Jurkat, Clone E6-1 (cell line): ENCODE results near the gene SYTL5.

Source experiments
- DNase-seq: peaks from one replicate; pipeline ENCODE4 v3.0.0-alpha.2; 2011; ENCODE audit warnings: low read depth, low spot score
- H3K4me3 ChIP-seq: 2 replicates; pipeline ENCODE4 v1.5.1; 2011; ENCODE audit warnings: mild to moderate bottlenecking, low read length, control low read depth, moderate library complexity

SYTL5 gene

GRCh38 chrX:38081909-38082308 is 75.6 kb downstream of the SYTL5 start:
- H3K4me3 ChIP-seq = no peak overlapping the region
- DNase-seq = no peak

DNA sequence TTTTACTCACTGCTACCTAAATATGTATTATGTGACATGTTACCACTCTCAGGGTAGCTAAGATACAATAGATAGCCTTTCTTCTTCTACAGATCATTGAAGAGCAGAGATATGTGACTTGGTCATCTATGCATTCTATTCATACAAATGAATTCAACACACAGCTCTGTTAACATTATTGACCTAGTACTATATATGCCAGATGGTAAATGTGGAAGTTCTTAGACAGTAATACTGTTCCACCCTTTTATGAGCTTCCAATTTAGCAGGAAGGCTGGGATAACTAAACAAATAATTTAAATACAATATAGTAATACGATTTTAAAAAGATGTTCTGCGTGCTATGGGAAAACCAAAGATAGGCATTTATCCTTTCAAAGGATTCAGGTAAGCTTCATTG is 76.0 kb downstream of the SYTL5 start:
- no peak overlapping the region for H3K4me3 ChIP-seq
- DNase-seq = no peak

GRCh38 chrX:38085813-38086212 is 79.5 kb downstream of the SYTL5 start:
- no peak overlapping the region for H3K4me3 ChIP-seq
- DNase-seq = no peak

DNA sequence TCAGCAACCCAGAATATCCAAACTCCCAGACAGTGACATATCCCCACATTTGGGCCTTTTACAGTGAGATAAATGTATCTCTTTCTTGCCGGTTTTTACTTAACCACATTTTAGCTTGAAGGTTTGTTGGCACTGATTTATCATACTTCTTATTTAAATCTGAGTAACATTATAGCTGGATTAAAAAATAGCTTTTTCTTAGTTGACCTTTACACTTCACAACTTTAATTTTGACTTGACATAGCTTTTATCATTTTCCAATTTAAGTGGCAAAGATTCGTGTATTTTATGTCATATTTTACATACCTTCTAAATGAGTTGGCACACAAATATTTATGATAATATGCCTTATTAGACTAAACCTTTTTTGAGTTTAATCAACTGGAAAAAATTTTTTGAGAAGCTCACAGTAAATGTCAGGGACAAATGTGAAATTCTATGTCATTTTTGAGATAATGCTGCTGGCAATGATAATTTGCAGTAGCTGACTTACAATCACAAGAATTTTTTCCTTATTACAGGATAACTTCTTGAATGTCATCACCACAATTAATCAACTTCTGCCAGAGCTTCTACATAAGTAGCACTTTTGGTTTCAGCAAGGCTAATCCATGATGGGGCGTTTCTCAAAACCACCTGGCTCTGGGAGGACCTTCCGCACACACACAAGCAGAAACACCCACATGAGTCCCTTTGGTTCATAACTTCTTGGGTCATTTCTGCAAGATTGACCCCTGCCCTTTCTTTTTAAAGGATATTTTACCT is 80.3 kb downstream of the SYTL5 start:
- DNase-seq = no peak
- H3K4me3 ChIP-seq = no peak overlapping the region

DNA sequence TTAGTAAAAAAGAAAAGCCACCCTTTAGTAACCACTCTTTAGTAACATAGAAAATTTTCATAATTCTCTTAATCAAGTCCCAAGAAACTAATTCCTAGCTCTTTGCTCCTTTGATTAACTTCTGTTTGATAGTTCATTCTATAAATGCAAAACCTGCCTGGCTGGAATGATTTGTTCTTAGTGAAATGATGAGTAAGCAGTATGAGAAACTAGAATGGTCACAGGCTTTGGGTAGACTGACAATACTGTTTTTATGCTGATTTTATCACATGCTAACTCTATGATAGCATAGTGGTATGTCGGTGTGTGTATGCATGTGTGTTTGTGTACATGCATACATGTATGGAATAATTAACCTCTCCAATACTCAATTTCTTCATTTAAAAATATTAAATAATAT is 81.2 kb downstream of the SYTL5 start:
- no peak for DNase-seq
- H3K4me3 ChIP-seq = no peak overlapping the region

DNA sequence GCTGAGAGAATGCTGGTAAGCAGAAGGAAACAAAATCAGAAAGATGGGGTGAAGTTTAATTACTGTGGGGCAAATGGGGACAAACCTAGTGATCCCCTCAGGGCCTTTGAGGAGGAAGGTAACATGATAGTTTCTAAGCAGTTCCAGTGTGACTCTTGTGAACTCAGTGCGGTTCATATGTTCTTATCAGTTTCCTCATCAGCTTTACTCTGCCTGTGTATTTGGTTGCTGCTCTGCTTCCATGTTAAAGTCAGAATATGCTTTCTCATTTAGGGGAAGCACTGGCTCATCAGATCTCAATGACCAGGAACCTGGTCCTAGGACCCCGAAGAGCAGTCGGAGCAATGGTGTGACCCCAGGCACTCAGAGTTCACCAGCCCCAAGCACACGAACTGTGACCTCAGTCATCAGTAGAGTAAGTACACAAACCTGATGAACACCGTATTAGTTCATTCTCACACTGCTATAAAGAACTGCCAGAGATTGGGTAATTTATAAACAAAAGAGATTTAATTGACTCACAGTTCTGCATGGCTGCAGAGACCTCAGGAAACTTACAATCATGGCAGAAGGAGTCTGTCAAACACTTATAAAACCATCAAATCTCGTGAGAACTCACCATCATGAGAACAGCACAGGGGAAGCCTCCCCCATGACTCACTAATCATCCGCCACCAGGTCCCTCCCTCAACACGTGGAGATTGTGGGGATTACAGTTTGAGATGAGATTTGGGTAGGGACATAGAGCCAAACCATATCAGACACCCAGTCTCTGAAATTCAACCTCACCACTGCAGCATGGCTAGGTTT is 83.0 kb downstream of the SYTL5 start:
- H3K4me3 ChIP-seq = no peak overlapping the region
- DNase-seq = no peak

- no peak for DNase-seq
- H3K4me3 ChIP-seq = no peak overlapping the region
Observed at GRCh38 chrX:38095971-38096529, 89.7 kb downstream of the SYTL5 start.

- no peak for DNase-seq
- no peak overlapping the region for H3K4me3 ChIP-seq
Observed at GRCh38 chrX:38099688-38100087, 93.3 kb downstream of the SYTL5 start.

DNA sequence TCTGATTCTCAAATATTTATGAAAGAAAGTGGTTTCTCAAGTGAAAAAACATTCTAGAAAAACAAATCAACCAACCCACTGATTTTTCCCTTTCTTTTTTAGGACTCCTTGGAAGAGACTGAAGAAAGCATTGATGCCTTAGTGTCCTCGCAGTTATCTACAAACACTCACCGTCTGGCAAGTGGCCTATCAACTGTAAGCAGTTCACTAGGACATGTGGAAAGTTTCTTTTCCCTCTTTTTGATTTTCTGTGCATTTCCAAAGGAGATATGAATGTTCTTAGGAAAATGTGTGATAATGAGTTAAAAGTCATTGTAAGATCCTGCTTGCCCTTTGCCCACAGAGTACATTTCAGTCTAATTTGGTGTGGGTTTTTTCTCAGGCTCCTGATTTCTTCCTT is 95.9 kb downstream of the SYTL5 start:
- H3K4me3 ChIP-seq = no peak overlapping the region
- DNase-seq = no peak

- H3K4me3 ChIP-seq = no peak overlapping the region
- no peak for DNase-seq
Observed at GRCh38 chrX:38102875-38103274, 96.5 kb downstream of the SYTL5 start.

- DNase-seq = no peak
- H3K4me3 ChIP-seq = no peak overlapping the region
Observed at GRCh38 chrX:38103857-38104812, 97.8 kb downstream of the SYTL5 start.

DNA sequence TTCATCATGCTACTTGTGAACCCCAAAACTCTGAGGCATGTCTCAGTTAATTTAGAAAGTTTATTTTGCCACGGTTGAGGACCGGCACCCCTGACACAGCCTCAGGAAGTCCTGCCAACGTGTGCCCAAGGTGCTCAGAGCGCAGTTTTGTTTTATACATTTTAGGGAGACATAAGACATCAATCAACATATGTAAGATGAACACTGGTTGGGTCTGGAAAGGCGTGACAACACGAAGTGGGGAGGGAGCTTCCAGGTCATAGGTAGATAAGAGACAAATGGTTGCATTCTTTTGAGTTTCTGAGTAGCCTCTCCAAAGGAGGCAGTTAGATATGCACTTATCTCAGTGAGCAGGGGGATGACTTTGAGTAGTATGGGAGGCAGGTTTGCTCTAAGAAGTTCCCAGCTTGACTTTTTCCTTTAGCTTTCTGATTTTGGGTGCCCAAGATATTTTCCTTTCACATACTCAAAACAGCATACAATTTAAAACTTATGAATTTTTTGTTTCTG is 98.9 kb downstream of the SYTL5 start:
- H3K4me3 ChIP-seq = no peak overlapping the region
- no peak for DNase-seq

GRCh38 chrX:38106991-38107655 is 100.8 kb downstream of the SYTL5 start:
- no peak overlapping the region for H3K4me3 ChIP-seq
- DNase-seq = no peak

DNA sequence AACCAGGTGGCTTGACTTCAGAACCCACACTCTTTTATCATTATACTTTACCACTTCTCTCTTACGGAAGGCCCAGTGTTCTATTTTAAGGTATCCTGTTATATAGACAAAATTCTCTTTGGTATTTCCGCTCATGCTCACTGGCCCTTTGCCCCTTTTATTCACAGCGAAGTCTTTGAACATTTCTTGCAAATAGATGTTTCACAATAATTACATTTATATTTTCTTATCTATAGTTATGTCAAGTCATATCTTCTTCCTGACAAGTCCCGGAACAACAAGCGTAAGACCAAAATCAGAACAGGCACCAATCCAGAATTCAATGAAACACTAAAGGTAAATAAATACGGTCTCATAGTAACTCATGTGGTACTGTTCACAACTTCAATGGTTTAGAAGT is 102.0 kb downstream of the SYTL5 start:
- no peak for DNase-seq
- H3K4me3 ChIP-seq = no peak overlapping the region

GRCh38 chrX:38109042-38109898 is 102.9 kb downstream of the SYTL5 start:
- H3K4me3 ChIP-seq = no peak overlapping the region
- no peak for DNase-seq

DNA sequence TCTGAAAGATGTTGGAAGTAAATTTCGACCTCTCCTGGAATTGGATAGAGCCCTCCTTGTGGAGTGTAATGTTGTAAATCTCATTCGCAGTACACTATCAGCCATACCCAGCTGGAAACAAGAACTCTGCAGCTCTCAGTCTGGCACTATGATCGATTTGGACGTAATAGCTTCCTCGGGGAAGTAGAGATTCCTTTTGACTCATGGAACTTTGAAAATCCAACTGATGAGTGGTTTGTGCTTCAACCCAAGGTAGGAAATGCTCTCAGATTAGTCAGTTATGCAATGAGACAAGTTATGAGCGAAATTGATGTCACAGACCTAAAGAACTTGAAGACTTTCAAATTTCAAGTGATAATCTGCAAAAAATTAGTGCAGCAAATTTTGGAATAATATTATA is 103.9 kb downstream of the SYTL5 start:
- no peak overlapping the region for H3K4me3 ChIP-seq
- DNase-seq = no peak

GRCh38 chrX:38111196-38111595 is 104.8 kb downstream of the SYTL5 start:
- no peak overlapping the region for H3K4me3 ChIP-seq
- no peak for DNase-seq

GRCh38 chrX:38112566-38112965 is 106.2 kb downstream of the SYTL5 start:
- DNase-seq = no peak
- no peak overlapping the region for H3K4me3 ChIP-seq
